Measurements from ENCODE around the gene AUTS2. TPM values are rescaled to one million over a fixed set of nuclear protein-coding genes. Genes with fewer than 3 reads are reported as not detected.

The AUTS2 gene
- total and polyA plus RNA-seq, 2 of the 8 experiments (the other 6 are each of a cell fraction or from before 2014, with no cell fraction given): 25.9 to 101 TPM

DNA sequence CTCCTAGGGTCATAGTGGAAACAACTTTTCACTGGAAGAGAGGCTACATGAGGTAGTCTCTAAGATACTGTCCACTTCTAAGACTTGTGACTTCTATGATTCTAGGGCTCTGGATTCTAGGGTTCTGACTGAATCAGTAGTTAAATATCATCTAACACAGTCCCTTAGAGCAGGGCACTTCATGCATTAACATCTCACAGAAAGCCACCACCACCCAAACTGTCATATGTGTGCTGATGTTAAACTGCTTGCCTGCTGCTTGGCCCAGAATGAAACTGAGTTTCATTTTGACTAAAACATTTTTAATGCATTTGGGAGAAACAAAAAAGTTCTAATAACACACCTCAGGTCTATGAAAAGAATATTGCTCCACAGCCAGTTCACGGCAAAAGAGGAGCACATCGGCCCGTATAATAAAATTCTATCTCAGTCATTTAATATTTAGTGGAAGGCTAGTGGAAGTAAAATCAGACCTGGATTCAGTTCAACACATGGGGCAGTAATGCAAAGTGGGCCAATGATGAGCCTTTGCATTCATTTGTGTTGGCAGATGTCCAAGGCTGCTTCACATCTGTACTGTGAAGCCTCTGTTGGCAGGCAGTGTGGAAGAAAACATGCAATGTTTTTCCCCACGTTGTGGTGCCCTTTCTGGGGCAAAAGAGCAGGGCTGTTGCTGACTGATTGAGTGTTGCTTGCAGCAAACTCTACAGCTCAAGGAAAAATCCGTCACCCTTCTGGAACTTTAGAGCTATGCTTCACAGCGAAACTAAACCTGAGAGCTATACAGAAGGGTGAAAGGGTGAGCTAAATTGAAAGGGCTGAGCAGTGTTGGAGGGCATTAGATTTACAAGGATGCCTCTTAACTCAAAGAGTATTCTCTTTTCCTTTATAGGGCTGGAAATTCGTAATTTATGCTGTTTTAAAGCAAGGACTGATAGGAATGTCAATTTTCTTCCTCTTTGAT lies 33.5 kb upstream of the AUTS2 start:
- no peak overlapping the region for H3K4me3 ChIP-seq (ENCODE audit: extremely low read depth in 1 of 4, insufficient read depth in 2 of 4, low read depth in 3 of 4, low read length in 4 of 4)
- no peak overlapping the region for H3K27ac ChIP-seq (ENCODE audit: low read depth, low read length)
- no peaks in the 10 kb centered on the region for H3K79me2 ChIP-seq (ENCODE audit: control insufficient read depth in 1 of 2, insufficient read depth in 2 of 2, low read length in 2 of 2)
- no peaks in the 10 kb centered on the region for H3K27me3 ChIP-seq (replicated peaks in 1 of 4; ENCODE audit: control insufficient read depth in 3 of 4, extremely low read depth in 1 of 4, insufficient read depth in 3 of 4, low read length in 3 of 4)
- no peaks in the 10 kb centered on the region for H3K79me1 ChIP-seq (ENCODE audit: low read depth, low read length)
- no peaks in the 10 kb centered on the region for H3K23me2 ChIP-seq (ENCODE audit: low read depth, low read length)
- no peak overlapping the region for H2BK120ac ChIP-seq (replicated peaks; ENCODE audit: low read depth, low read length)
- no peak overlapping the region for H4K5ac ChIP-seq (ENCODE audit: insufficient read length, low read depth, low read length)
- H2BK20ac ChIP-seq (ENCODE audit: low read length): 0 out of 2 replicates have a peak overlapping the region, but pooled peaks have one; percentile 48
- FAIRE-seq (no peak), DNase-seq (ENCODE audit: low read depth in 1 of 2, low spot score in 2 of 2) (no peak)
- no peaks in the 10 kb centered on the region for H3K36me3 ChIP-seq (ENCODE audit: control insufficient read depth in 2 of 4, insufficient read depth in 4 of 4, low read length in 3 of 4)
- WGBS, 2 experiments (ENCODE audit: extremely low coverage in 1 of 2, insufficient coverage in 1 of 2, insufficient read length in 1 of 2, insufficient replicate concordance in 2 of 2, low coverage in 1 of 2, low lambda C conversion rate in 2 of 2, missing lambda C conversion rate in 1 of 2): 90% methylated on average over 7 of the region's 7 CpGs; no CpG with 5 or more reads in 1 of the 2 experiments
- ChIA-PET POLR2A (ENCODE audit: partially characterized antibody) (no interaction called here), CTCF (ENCODE audit: partially characterized antibody) (no interaction called here)
- no peak overlapping the region for H3K56ac ChIP-seq (replicated peaks; ENCODE audit: insufficient read length, low read depth, low read length)
- peaks cover 0 to 4% (median 0%) of the 10 kb centered on the region in 4 experiments; a peak in 1 of 7 replicates for H3K4me1 ChIP-seq (replicated peaks in 1 of 4; ENCODE audit: control insufficient read depth in 3 of 4, insufficient read depth in 4 of 4, low read length in 3 of 4)
- H3K9ac ChIP-seq (replicated peaks in 1 of 4; ENCODE audit: extremely low read depth in 1 of 4, low read depth in 3 of 4, low read length in 3 of 4): no peak overlapping the region
- H2BK12ac ChIP-seq (ENCODE audit: low read depth, low read length): 0 out of 2 replicates have a peak overlapping the region, but pooled peaks have one; percentile 17
- H2BK15ac ChIP-seq (ENCODE audit: low read length): no peak overlapping the region
- H3K14ac ChIP-seq (ENCODE audit: insufficient read length): no peak overlapping the region
- H4K91ac ChIP-seq (replicated peaks; ENCODE audit: insufficient read length, low read length): no peak overlapping the region
- H3K18ac ChIP-seq (ENCODE audit: extremely low read depth, low read length): no peak overlapping the region
- no peaks in the 10 kb centered on the region for H4K20me1 ChIP-seq (replicated peaks in 1 of 2; ENCODE audit: control insufficient read depth in 1 of 2, insufficient read depth in 2 of 2, low read length in 2 of 2)
- no peak overlapping the region; the same call in 1 of the 2 replicates for H2AFZ ChIP-seq (ENCODE audit: low read length)
- no peak overlapping the region for H2BK5ac ChIP-seq (ENCODE audit: low read depth, low read length)
- no peak overlapping the region for H4K8ac ChIP-seq (ENCODE audit: extremely low read depth, insufficient read depth, low read length)
- H3K9me3 ChIP-seq (ENCODE audit: insufficient read depth in 2 of 2, low read depth in 1 of 2, low read length in 1 of 2): no peaks in the 10 kb centered on the region
- no peak overlapping the region for H2AK5ac ChIP-seq (ENCODE audit: low read depth, low read length)
- no peak overlapping the region for H3K4me2 ChIP-seq (ENCODE audit: insufficient read depth in 1 of 2, low read depth in 2 of 2, low read length in 2 of 2)
- H3K4ac ChIP-seq (replicated peaks; ENCODE audit: insufficient read length, low read depth, low read length): no peak overlapping the region
- no peak overlapping the region for H3K23ac ChIP-seq (ENCODE audit: insufficient read length)
- TF ChIP-seq, protein P1, sequence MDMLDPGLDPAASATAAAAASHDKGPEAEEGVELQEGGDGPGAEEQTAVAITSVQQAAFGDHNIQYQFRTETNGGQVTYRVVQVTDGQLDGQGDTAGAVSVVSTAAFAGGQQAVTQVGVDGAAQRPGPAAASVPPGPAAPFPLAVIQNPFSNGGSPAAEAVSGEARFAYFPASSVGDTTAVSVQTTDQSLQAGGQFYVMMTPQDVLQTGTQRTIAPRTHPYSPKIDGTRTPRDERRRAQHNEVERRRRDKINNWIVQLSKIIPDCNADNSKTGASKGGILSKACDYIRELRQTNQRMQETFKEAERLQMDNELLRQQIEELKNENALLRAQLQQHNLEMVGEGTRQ (IDR thresholded peaks at IDR 0.05; ENCODE audit: low read length): no peak
- TF ChIP-seq SP4 (IDR thresholded peaks at IDR 0.05; ENCODE audit: low read length): no peak
- TF ChIP-seq TCF12 (IDR thresholded peaks at IDR 0.05; ENCODE audit: low read depth, low read length): no peak
- no peak for TF ChIP-seq YY1 (IDR thresholded peaks at IDR 0.05; ENCODE audit: low read depth, low read length)
- TF ChIP-seq CREB1 (IDR thresholded peaks at IDR 0.05): no peak
- TF ChIP-seq POLR2AphosphoS5 (IDR thresholded peaks at IDR 0.05; ENCODE audit: low read depth, low read length): no peak
- TF ChIP-seq GABPA (IDR thresholded peaks at IDR 0.05; ENCODE audit: borderline replicate concordance, insufficient read depth, low read length): no peak
- no peak for TF ChIP-seq CHD2 (IDR thresholded peaks at IDR 0.05; ENCODE audit: low read length)
- no peak for TF ChIP-seq POU5F1 (IDR thresholded peaks at IDR 0.05; ENCODE audit: low read depth, low read length)
- no peak for TF ChIP-seq SP2 (IDR thresholded peaks at IDR 0.05; ENCODE audit: low read length)
- no peak for TF ChIP-seq SUZ12 (IDR thresholded peaks at IDR 0.05; ENCODE audit: low read length)
- TF ChIP-seq KDM5A (IDR thresholded peaks at IDR 0.05; ENCODE audit: low read length): no peak
